Measurements from ENCODE around the gene MDFI. TPM values are rescaled to one million over a fixed set of nuclear protein-coding genes. Genes with fewer than 3 reads are reported as not detected.

Gene MDFI
- total RNA-seq, 2 experiments from 2014 or later, result not detected

GRCh38 chr6:41642090-41642959, 4.1 kb downstream of the MDFI start:
- H3K27me3 Mint-ChIP-seq, result peaks cover 49% of the 10 kb centered on the region
- no peak overlapping the region for H3K4me3 Mint-ChIP-seq
- no peaks in the 10 kb centered on the region for H3K36me3 Mint-ChIP-seq
- POLR2A ChIA-PET, result interaction anchor here (0.6 kb wide), 1 partner anchor 577 kb away, joined by 3 read pairs; no protein-coding TSS in a partner anchor
- ATAC-seq (ENCODE audit: low read depth) (no peak), DNase-seq (no peak)
- no peaks in the 10 kb centered on the region for H3K9me3 Mint-ChIP-seq
- H3K4me1 Mint-ChIP-seq, result peaks cover 9% of the 10 kb centered on the region
- no peak overlapping the region for H3K27ac Mint-ChIP-seq

GRCh38 chr6:41642960-41643898, 5.0 kb downstream of the MDFI start:
- Mint-ChIP-seq H3K9me3 (no peaks in the 10 kb centered on the region), H3K27ac (no peak overlapping the region), H3K4me1 (peaks cover 6% of the 10 kb centered on the region), H3K36me3 (no peaks in the 10 kb centered on the region), H3K4me3 (no peak overlapping the region), H3K27me3 (peaks cover 42% of the 10 kb centered on the region)
- no peak for DNase-seq
- POLR2A ChIA-PET, result no interaction called here
- no peak for ATAC-seq (ENCODE audit: low read depth)

GRCh38 chr6:41643899-41644269, 5.6 kb downstream of the MDFI start:
- H3K4me1 Mint-ChIP-seq, result peaks cover 6% of the 10 kb centered on the region
- H3K9me3 Mint-ChIP-seq, result no peaks in the 10 kb centered on the region
- DNase-seq (no peak), ATAC-seq (ENCODE audit: low read depth) (no peak)
- no peak overlapping the region for H3K4me3 Mint-ChIP-seq
- POLR2A ChIA-PET, result no interaction called here
- no peak overlapping the region for H3K27ac Mint-ChIP-seq
- peaks cover 36% of the 10 kb centered on the region for H3K27me3 Mint-ChIP-seq
- H3K36me3 Mint-ChIP-seq, result no peaks in the 10 kb centered on the region

- no peaks in the 10 kb centered on the region for H3K9me3 Mint-ChIP-seq
- DNase-seq, result no peak
- H3K36me3 Mint-ChIP-seq, result no peaks in the 10 kb centered on the region
- no peak for ATAC-seq (ENCODE audit: low read depth)
- POLR2A ChIA-PET, result no interaction called here
- H3K4me3 Mint-ChIP-seq, result no peak overlapping the region
- no peak overlapping the region for H3K27ac Mint-ChIP-seq
- peaks cover 31% of the 10 kb centered on the region for H3K27me3 Mint-ChIP-seq
- peaks cover 6% of the 10 kb centered on the region for H3K4me1 Mint-ChIP-seq
These were observed 6.1 kb downstream of the MDFI start for GRCh38 chr6:41644297-41644879.

GRCh38 chr6:41645007-41645618, 6.8 kb downstream of the MDFI start:
- Mint-ChIP-seq H3K4me1 (peaks cover 6% of the 10 kb centered on the region), H3K36me3 (no peaks in the 10 kb centered on the region), H3K4me3 (no peak overlapping the region), H3K27me3 (peaks cover 24% of the 10 kb centered on the region), H3K9me3 (no peaks in the 10 kb centered on the region), H3K27ac (no peak overlapping the region)
- POLR2A ChIA-PET, result no interaction called here
- ATAC-seq (ENCODE audit: low read depth) (no peak), DNase-seq (no peak)

GRCh38 chr6:41646026-41646795, 7.9 kb downstream of the MDFI start:
- H3K27me3 Mint-ChIP-seq, result peaks cover 15% of the 10 kb centered on the region
- no peak for DNase-seq
- H3K4me1 Mint-ChIP-seq, result peaks cover 6% of the 10 kb centered on the region
- POLR2A ChIA-PET, result no interaction called here
- no peak for ATAC-seq (ENCODE audit: low read depth)
- H3K9me3 Mint-ChIP-seq, result no peaks in the 10 kb centered on the region
- no peak overlapping the region for H3K4me3 Mint-ChIP-seq
- no peak overlapping the region for H3K27ac Mint-ChIP-seq
- no peaks in the 10 kb centered on the region for H3K36me3 Mint-ChIP-seq

- Mint-ChIP-seq H3K4me3 (no peak overlapping the region), H3K9me3 (no peaks in the 10 kb centered on the region), H3K4me1 (peaks cover 6% of the 10 kb centered on the region), H3K27me3 (peaks cover 12% of the 10 kb centered on the region), H3K27ac (no peak overlapping the region), H3K36me3 (no peaks in the 10 kb centered on the region)
- ATAC-seq (ENCODE audit: low read depth), result no peak
- no peak for DNase-seq
- POLR2A ChIA-PET, result no interaction called here
These were observed 8.8 kb downstream of the MDFI start for GRCh38 chr6:41647061-41647511.

GRCh38 chr6:41648070-41648585, 9.9 kb downstream of the MDFI start:
- H3K27ac Mint-ChIP-seq, result no peak overlapping the region
- peaks cover 4% of the 10 kb centered on the region for H3K4me1 Mint-ChIP-seq
- H3K4me3 Mint-ChIP-seq, result no peak overlapping the region
- DNase-seq, result no peak
- no peaks in the 10 kb centered on the region for H3K36me3 Mint-ChIP-seq
- peaks cover 5% of the 10 kb centered on the region for H3K27me3 Mint-ChIP-seq
- no peaks in the 10 kb centered on the region for H3K9me3 Mint-ChIP-seq
- POLR2A ChIA-PET, result no interaction called here
- ATAC-seq (ENCODE audit: low read depth), result no peak

- Mint-ChIP-seq H3K27me3 (peaks cover 2% of the 10 kb centered on the region), H3K4me1 (no peaks in the 10 kb centered on the region), H3K9me3 (no peaks in the 10 kb centered on the region), H3K4me3 (no peak overlapping the region), H3K36me3 (no peaks in the 10 kb centered on the region), H3K27ac (no peak overlapping the region)
- DNase-seq (no peak), ATAC-seq (ENCODE audit: low read depth) (no peak)
- POLR2A ChIA-PET, result no interaction called here
These were observed 10.7 kb downstream of the MDFI start for GRCh38 chr6:41648921-41649320.

- Mint-ChIP-seq H3K27me3 (peaks cover 2% of the 10 kb centered on the region), H3K36me3 (no peaks in the 10 kb centered on the region), H3K4me3 (no peak overlapping the region), H3K27ac (no peak overlapping the region), H3K9me3 (no peaks in the 10 kb centered on the region), H3K4me1 (no peaks in the 10 kb centered on the region)
- ATAC-seq (ENCODE audit: low read depth), result no peak
- POLR2A ChIA-PET, result no interaction called here
- DNase-seq, result no peak
These were observed 11.3 kb downstream of the MDFI start for GRCh38 chr6:41649596-41649995.

- POLR2A ChIA-PET, result no interaction called here
- Mint-ChIP-seq H3K36me3 (no peaks in the 10 kb centered on the region), H3K27ac (no peak overlapping the region), H3K4me3 (no peak overlapping the region), H3K9me3 (no peaks in the 10 kb centered on the region), H3K4me1 (no peaks in the 10 kb centered on the region), H3K27me3 (peaks cover 2% of the 10 kb centered on the region)
- no peak for ATAC-seq (ENCODE audit: low read depth)
- no peak for DNase-seq
These were observed 11.9 kb downstream of the MDFI start for GRCh38 chr6:41650120-41650519.

GRCh38 chr6:41651246-41651961, 13.1 kb downstream of the MDFI start:
- Mint-ChIP-seq H3K36me3 (no peaks in the 10 kb centered on the region), H3K9me3 (no peaks in the 10 kb centered on the region), H3K4me3 (no peak overlapping the region), H3K27ac (no peak overlapping the region), H3K4me1 (peaks cover 3% of the 10 kb centered on the region), H3K27me3 (peaks cover 2% of the 10 kb centered on the region)
- ATAC-seq (ENCODE audit: low read depth), result peak; percentile 14
- POLR2A ChIA-PET, result no interaction called here
- DNase-seq, result no peak

Data from activated naive CD8-positive, alpha-beta T cell treated with anti-CD3 and anti-CD28 coated beads, Interleukin-2, amount 10 ng/mL, durations not matched to agents 7 days and 5 days (primary cell).